Heart left ventricle (tissue), 16 donors: ENCODE results near the gene SCLT1. TPM values are rescaled to one million over a fixed set of nuclear protein-coding genes. Genes with fewer than 3 reads are reported as not detected.

Experiments used
- ATAC-seq, 4 donors: fragments of 200-7000 bp; cut with Tn5 transposase; one replicate each; pipeline ENCODE4 v1.9.1; 2020 to 2022; ENCODE audit warnings: moderate library complexity in 4 of 4, mild to moderate bottlenecking in 3 of 4, moderate number of reproducible peaks in 1 of 4
- DNase-seq, 5 donors: peaks; one replicate each; pipeline ENCODE4 v3.0.0-alpha.2; 2020
- H3K27ac ChIP-seq, 12 donors: fragments of 200-600 bp; sonication (generic) in 4 of 12; one replicate each; pipeline versions ENCODE4 v1.5.0 to v1.8.0; 2016 to 2022; ENCODE audit warnings: mild to moderate bottlenecking in 2 of 12
- H3K27me3 ChIP-seq, 9 donors: fragments of 200-600 bp; sonication (generic) in 2 of 9; one replicate each; pipeline versions ENCODE4 v1.5.1 to v1.8.0; 2016 to 2022; ENCODE audit warnings: mild to moderate bottlenecking in 3 of 9
- H3K36me3 ChIP-seq, 9 donors: fragments of 200-600 bp; sonication (generic) in 2 of 9; one replicate each; pipeline versions ENCODE4 v1.5.0 to v1.8.0; 2018 to 2022; ENCODE audit warnings: mild to moderate bottlenecking in 2 of 9
- H3K4me1 ChIP-seq, 12 donors: fragments of 200-600 bp; sonication (generic) in 4 of 12; one replicate each; pipeline versions ENCODE4 v1.5.0 to v1.8.0; 2016 to 2022; ENCODE audit warnings: mild to moderate bottlenecking in 3 of 12
- H3K4me3 ChIP-seq, 12 donors: fragments of 200-600 bp; sonication (generic) in 4 of 12; one replicate each; pipeline versions ENCODE4 v1.5.0 to v1.8.0; 2017 to 2022; ENCODE audit warnings: mild to moderate bottlenecking in 9 of 12, moderate library complexity in 4 of 12
- H3K9me3 ChIP-seq, 12 donors: fragments of 200-600 bp; sonication (generic) in 4 of 12; one replicate each; pipeline versions ENCODE4 v1.5.0 to v1.8.0; 2016 to 2022; ENCODE audit warnings: mild to moderate bottlenecking in 1 of 12
- POLR2A ChIP-seq, 2 donors: fragments of 450-650 bp; IDR thresholded peaks; one replicate each; pipeline ENCODE4 v1.6.1; 2017; ENCODE audit warnings: antibody characterized with exemption in 2 of 2, mild to moderate bottlenecking in 2 of 2, moderate library complexity in 2 of 2
- WGBS, 4 donors: extraction: QIAGEN DNeasy Blood & Tissue Kit in 2 of 4; methylation state at CpG; one replicate each; pipeline versions ENCODE4 v1.1.5 to v1.1.7; 2013 to 2018; 5-methylcytosine and 5-hydroxymethylcytosine counted together
- intact Hi-C, 10 donors: fragments of 100-400 bp; cut with DNase I; formaldehyde crosslinking; loops; one replicate each; pipeline versions ENCODE4 v1.11.1 to v1.14.2; 2022
- polyA plus RNA-seq, 2 donors: library from polyadenylated mRNA; stranded (reverse); fragments of 200-250 nt; gene quantifications; one replicate each; pipeline ENCODE4 v1.2.3, GENCODE V29; 2013
- total RNA-seq, 9 donors: library from RNA; depleted of rRNA in 2 of 9; stranded (reverse); fragments of >200 nt in 2 of 9; fragmentation: NEBNext Ultra II Directional in 3 of 9; extraction: Animal tissue kit (Norgen Biotek cat#: 25700) in 3 of 9; gene quantifications; one replicate each; pipeline versions ENCODE4 v1.1.0 to v1.2.4, GENCODE V29; 2016 to 2023
- TF ChIP-seq, protein P1 (sequence below), 12 donors: fragments of 200-600 bp; sonication (generic) in 4 of 12; IDR thresholded peaks; one replicate each; pipeline versions ENCODE4 v1.5.0 to v1.8.0; 2018 to 2022; ENCODE audit warnings: antibody characterized with exemption in 12 of 12, mild to moderate bottlenecking in 5 of 12
- donor health status: ischemic (EF 13 %, LVEDD 7.1; RV severe dilation, severe dysfunction).
- donor health status: healthy with polysubstance abuse.
- donor health status: DM: no; HTN: yes; CAD: no.
- donor health status: DM: no; HTN: no; CAD: no.
- donor health status: ischemic (EF 25% LVEDD 6.9; RV normal size, moderate dysfunction).
- donor health status: ischemic (EF 25% LVEDD 5.7; RV mildly dilated, moderate dysfunction).
- donor health status: healthy.
- donor health status: DM: yes; HTN: yes; CAD: no.
- donor health status: ischemic (EF 35%, LVEDD 5.7; RV mildly dilated, moderate dysfunction).
- donor health status: nonischemic (EF 11% LVEDD 7.7; RV severe dilation, severe dysfunction).
- donor health status: DM: yes; HTN: yes; CAD: no.
- donor health status: PGD.
- donor health status: ischemic (EF 29% LVEDD 5.4; RV normal size, mild dysfunction).
- donor health status: nonischemic (EF 23%, LVEDD 6.1; RV moderate dilation, normal function).

SCLT1 gene
- total and polyA plus RNA-seq, 11 donors = 3.4 to 13.7 (median 10.1) TPM

DNA sequence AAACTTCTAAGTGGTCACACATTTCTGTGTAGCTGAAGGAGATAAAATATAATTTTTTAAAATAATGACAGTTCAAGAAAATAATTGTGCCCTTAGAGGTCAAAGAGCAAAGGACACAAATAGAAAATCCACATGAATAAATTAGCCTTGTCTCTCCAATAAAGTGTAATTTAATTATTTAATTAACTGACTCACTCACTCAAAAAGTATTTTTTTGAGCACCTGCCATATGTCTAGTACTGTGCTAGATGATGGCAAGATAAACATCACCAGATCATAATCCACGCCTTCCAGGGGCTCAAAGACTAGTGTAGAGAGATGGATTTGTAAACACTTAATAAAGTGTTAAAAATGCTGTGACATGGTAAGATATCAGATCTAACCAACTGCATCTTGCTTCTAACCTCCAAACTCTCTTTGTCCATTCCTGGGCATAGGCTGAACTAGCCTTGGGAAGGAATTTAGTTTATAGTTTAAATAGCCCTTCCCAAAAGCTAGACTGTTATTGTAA, 112.5 kb downstream of the SCLT1 start:
- intact Hi-C loops = no loop called here
- Histone ChIP-seq H3K27ac (no peak overlapping the region), H3K36me3 (peaks cover 0 to 6% (median 0%) of the 10 kb centered on the region in 9 donors), H3K9me3 (no peaks in the 10 kb centered on the region), H3K27me3 (no peaks in the 10 kb centered on the region), H3K4me1 (no peaks in the 10 kb centered on the region), H3K4me3 (no peak overlapping the region)
- DNase-seq (no peak), ATAC-seq (no peak)
- WGBS, 4 donors = 50 to 96% (median 82%) methylated on average over 1 of the region's 1 CpG
- TF ChIP-seq, protein P1, sequence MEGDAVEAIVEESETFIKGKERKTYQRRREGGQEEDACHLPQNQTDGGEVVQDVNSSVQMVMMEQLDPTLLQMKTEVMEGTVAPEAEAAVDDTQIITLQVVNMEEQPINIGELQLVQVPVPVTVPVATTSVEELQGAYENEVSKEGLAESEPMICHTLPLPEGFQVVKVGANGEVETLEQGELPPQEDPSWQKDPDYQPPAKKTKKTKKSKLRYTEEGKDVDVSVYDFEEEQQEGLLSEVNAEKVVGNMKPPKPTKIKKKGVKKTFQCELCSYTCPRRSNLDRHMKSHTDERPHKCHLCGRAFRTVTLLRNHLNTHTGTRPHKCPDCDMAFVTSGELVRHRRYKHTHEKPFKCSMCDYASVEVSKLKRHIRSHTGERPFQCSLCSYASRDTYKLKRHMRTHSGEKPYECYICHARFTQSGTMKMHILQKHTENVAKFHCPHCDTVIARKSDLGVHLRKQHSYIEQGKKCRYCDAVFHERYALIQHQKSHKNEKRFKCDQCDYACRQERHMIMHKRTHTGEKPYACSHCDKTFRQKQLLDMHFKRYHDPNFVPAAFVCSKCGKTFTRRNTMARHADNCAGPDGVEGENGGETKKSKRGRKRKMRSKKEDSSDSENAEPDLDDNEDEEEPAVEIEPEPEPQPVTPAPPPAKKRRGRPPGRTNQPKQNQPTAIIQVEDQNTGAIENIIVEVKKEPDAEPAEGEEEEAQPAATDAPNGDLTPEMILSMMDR (IDR thresholded peaks at IDR 0.05) = no peak
- TF ChIP-seq POLR2A (IDR thresholded peaks at IDR 0.05) = no peak

DNA sequence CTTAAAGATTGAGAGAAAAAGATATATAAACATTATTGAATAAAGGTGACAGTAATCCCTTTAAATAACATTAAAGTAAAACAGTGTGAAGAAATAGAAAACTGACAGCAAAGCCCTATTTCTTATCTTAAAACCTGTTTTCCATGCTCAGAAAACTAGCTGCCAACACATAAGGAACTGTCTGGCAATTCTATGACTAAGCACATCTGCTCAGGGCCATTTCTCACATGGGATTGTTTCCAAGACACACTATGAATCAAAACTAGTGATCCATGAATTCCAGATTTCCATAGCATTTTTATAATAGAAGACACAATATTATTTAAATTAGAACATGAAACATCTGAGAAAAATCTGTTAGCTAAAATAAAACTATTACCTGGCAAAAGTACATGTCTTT, 113.4 kb downstream of the SCLT1 start:
- H3K4me3 ChIP-seq = no peak overlapping the region
- peaks cover 0 to 6% (median 0%) of the 10 kb centered on the region in 9 donors for H3K36me3 ChIP-seq
- intact Hi-C loops = no loop called here
- no peaks in the 10 kb centered on the region for H3K9me3 ChIP-seq
- no peaks in the 10 kb centered on the region for H3K4me1 ChIP-seq
- TF ChIP-seq, protein P1 (IDR thresholded peaks at IDR 0.05) = no peak
- no peak for TF ChIP-seq POLR2A (IDR thresholded peaks at IDR 0.05)
- ATAC-seq = no peak
- H3K27me3 ChIP-seq = no peaks in the 10 kb centered on the region
- DNase-seq = no peak
- no peak overlapping the region for H3K27ac ChIP-seq

DNA sequence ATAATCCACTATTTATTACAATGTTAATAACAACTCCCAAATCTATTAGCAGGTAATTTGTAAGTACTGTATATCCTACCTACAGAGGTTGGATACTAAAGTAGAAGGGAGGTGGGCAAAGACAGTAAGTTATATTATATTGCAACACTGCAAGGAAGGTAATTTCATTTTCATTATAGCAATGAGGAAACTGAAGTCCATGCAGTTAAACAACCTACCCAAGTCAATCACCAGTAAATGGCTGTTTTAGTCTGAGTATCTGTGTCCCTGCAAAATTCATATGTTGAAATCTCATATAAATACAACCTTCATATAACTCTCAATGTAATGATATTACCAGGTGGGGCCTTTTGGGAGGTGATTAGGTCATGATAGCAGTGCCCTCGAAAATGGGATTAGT, 114.4 kb downstream of the SCLT1 start:
- intact Hi-C loops = no loop called here
- no peak overlapping the region for H3K4me3 ChIP-seq
- no peak overlapping the region for H3K27ac ChIP-seq
- 92 to 100% (median 97%) methylated on average over 1 of the region's 1 CpG for WGBS, 4 donors
- no peaks in the 10 kb centered on the region for H3K9me3 ChIP-seq
- H3K27me3 ChIP-seq = no peaks in the 10 kb centered on the region
- TF ChIP-seq, protein P1 (IDR thresholded peaks at IDR 0.05) = no peak
- TF ChIP-seq POLR2A (IDR thresholded peaks at IDR 0.05) = no peak
- peaks cover 0 to 3% (median 0%) of the 10 kb centered on the region in 12 donors for H3K4me1 ChIP-seq
- DNase-seq (no peak), ATAC-seq (no peak)
- H3K36me3 ChIP-seq = peaks cover 0 to 6% (median 0%) of the 10 kb centered on the region in 9 donors

DNA sequence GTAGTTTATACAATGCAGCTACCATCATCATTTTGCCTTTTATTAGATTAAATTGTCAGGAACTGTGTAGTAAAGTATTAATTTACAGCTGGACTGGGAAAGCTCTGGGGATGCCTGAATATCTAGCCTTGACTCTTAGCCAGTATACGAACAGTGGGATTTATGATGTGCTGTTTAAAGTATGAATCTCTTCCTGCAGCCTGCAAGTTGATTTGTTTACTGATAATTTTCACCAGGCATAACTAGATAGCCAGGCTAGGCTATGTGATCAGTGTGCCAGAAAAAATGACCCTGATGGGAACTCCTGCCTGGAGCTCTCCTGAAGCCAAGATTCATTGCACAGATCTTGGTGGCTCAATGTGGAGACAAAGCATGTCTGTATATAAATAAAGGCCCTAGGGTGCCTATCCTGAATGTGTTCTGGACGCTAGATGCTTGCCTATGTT, 119.2 kb downstream of the SCLT1 start:
- intact Hi-C loops = no loop called here
- no peak for DNase-seq
- Histone ChIP-seq H3K9me3 (no peaks in the 10 kb centered on the region), H3K27ac (no peak overlapping the region), H3K4me1 (peaks cover 0 to 3% (median 0%) of the 10 kb centered on the region in 12 donors), H3K36me3 (peaks cover 0 to 9% (median under 1%) of the 10 kb centered on the region in 9 donors), H3K27me3 (no peaks in the 10 kb centered on the region), H3K4me3 (no peak overlapping the region)
- WGBS, 4 donors = 50 to 60% (median 56%) methylated on average over 2 of the region's 2 CpGs
- no peak for ATAC-seq
- TF ChIP-seq, protein P1 (IDR thresholded peaks at IDR 0.05) = no peak
- no peak for TF ChIP-seq POLR2A (IDR thresholded peaks at IDR 0.05)
